Measurements from ENCODE around the gene TMEM165.
"Not testable (repeated sequence)": the region's sequence is repeated elsewhere in the genome, so short reads cannot be mapped to it uniquely, and the experiment has no call there.

Gene TMEM165, protein sequence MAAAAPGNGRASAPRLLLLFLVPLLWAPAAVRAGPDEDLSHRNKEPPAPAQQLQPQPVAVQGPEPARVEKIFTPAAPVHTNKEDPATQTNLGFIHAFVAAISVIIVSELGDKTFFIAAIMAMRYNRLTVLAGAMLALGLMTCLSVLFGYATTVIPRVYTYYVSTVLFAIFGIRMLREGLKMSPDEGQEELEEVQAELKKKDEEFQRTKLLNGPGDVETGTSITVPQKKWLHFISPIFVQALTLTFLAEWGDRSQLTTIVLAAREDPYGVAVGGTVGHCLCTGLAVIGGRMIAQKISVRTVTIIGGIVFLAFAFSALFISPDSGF

DNA sequence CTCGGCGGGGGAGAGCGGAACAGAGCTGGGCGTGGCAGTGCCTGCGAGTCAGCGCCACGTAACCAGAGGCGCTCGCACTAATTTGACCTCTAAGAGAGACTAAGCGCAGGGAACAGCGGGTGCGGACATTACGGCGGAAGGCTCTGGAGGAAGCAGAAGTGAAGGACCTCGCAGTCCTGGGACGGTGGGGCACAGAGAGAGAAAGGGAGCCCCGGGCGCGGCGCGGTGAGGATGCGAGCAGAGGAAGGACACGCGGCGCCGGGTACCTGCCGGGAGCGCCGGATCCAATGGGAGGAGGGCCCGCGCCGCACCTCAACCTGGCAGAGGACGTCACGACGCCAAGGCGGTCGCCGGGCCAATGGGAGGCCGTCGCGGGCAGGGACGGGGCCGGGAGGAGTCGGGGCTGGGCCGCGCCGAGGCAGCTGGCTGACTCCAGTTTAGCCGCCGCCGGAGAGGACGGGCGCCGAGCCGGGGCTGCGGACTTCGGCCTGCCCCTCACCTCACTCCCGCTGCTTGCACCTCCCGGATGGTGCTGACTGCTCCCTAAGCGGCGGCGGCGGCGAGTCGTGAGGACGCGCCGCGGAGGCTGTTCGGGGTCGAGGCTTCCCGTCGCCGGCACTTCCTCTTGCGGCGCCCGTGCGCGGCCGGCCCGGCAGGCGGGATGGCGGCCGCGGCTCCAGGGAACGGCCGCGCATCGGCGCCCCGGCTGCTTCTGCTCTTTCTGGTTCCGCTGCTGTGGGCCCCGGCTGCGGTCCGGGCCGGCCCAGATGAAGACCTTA, at the start of gene TMEM165:
TSS of gene TMEM165 (plus strand) at position 429 of the 779 bp plus-strand sequence. CDS start at position 662, 233 bp downstream.
- peak; percentile 81 to 88 for DNase-seq (ENCODE audit: low spot score in 2 of 2)
- Mint-ChIP-seq H3K36me3 (peaks cover 6% of the 10 kb centered on the region), H3K27ac (peak within 1 kb of the TSS; percentile 96), H3K27me3 (no peaks in the 10 kb centered on the region), H3K4me3 (peak within 1 kb of the TSS; percentile 94), H3K9me3 (no peaks in the 10 kb centered on the region), H3K4me1 (peaks cover 23% of the 10 kb centered on the region)
- peak; percentile 86 for ATAC-seq (ENCODE audit: low read depth)

DNA sequence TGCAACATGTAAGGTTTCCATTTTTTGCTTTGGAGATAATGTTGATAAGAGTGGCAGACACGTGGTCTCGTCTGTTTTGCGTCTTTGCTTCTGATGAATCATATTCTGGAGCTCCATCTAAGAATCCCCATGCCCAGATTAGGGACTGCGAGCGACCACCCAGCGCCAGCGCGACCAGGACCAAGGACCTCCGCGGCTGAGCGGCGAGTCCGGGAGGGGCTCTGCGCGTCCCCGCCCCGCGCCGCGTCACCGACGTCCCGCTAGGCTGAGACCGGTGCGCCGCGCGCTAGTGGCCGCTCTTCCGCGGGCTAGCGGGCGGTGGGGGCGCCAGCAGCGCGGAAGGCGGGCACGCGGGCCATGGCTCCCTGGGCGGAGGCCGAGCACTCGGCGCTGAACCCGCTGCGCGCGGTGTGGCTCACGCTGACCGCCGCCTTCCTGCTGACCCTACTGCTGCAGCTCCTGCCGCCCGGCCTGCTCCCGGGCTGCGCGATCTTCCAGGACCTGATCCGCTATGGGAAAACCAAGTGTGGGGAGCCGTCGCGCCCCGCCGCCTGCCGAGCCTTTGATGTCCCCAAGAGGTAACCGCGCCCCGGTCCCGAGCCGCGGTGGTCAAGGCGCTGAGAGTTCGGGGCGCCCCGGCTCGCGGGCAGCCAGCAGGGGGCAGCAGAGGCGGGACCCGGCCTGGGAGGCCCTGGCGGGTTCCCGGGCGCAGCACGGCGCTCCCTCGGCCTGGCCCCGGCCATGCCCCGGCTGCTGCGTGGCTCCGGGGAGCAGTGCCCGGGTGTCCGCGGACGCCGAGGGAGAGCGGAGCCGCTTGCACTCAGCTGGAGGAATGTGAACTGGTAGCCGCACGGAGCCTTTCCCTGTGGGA, 49.5 kb upstream of the TMEM165 start, which contains the start of gene SRD5A3:
TSS of gene SRD5A3 (plus strand) at position 263 of the 871 bp plus-strand sequence. CDS start at position 358, 95 bp downstream.
- H3K27ac Mint-ChIP-seq = peak within 1 kb of the TSS; percentile 89
- no peaks in the 10 kb centered on the region for H3K27me3 Mint-ChIP-seq
- ATAC-seq (ENCODE audit: low read depth) (peak; percentile 88), DNase-seq (ENCODE audit: low spot score in 2 of 2) (peak; percentile 82 to 93)
- H3K36me3 Mint-ChIP-seq = no peaks in the 10 kb centered on the region
- H3K4me1 Mint-ChIP-seq = peaks cover 8% of the 10 kb centered on the region
- no peaks in the 10 kb centered on the region for H3K9me3 Mint-ChIP-seq
- peak within 1 kb of the TSS; percentile 93 for H3K4me3 Mint-ChIP-seq

GRCh38 chr4:55346851-55347255, 48.9 kb upstream of the TMEM165 start:
- Mint-ChIP-seq H3K4me3 (peak overlapping the region; percentile 93), H3K36me3 (peaks cover under 1% of the 10 kb centered on the region), H3K9me3 (no peaks in the 10 kb centered on the region), H3K27ac (no peak overlapping the region), H3K4me1 (peaks cover 8% of the 10 kb centered on the region), H3K27me3 (no peaks in the 10 kb centered on the region)
- no peak for ATAC-seq (ENCODE audit: low read depth)
- no peak for DNase-seq (ENCODE audit: low spot score in 2 of 2)

DNA sequence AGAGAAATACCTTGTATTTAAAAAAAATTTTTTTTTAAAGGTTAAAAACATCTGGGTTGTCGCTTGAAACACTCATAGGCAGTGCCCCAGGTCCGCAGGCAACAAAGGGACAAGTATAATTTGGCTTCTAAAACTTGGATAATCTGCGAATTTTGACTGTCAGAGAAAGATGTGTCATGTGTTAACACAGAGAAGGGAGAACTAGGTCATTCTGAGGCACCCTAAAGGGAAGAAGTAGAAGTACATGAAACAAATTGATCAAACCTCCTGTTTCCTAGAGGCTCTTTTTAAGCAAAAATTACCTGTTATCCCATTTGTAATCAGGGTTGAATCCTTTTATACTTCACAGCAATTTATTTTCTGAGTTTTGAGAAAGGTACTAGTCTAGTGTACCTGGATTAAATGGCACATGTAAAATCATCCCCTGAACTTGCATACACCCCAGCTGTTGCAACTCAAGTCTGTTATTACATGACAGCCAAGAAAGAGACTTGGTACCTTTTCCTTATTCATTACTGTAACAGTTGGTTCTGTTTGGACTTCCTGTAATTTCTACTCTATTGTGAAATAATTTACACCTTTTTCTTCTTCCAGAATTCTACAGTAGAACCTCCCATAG, 48.0 kb upstream of the TMEM165 start:
- DNase-seq (ENCODE audit: low spot score in 2 of 2) (no peak), ATAC-seq (ENCODE audit: low read depth) (no peak)
- Mint-ChIP-seq H3K9me3 (no peaks in the 10 kb centered on the region), H3K27me3 (no peaks in the 10 kb centered on the region), H3K27ac (peak overlapping the region; percentile 24), H3K4me3 (peak overlapping the region; percentile 93), H3K4me1 (peaks cover 8% of the 10 kb centered on the region), H3K36me3 (peaks cover 4% of the 10 kb centered on the region)

GRCh38 chr4:55348466-55348865, 47.3 kb upstream of the TMEM165 start:
- no peaks in the 10 kb centered on the region for H3K27me3 Mint-ChIP-seq
- H3K4me3 Mint-ChIP-seq = no peak overlapping the region
- ATAC-seq (ENCODE audit: low read depth) = no peak
- H3K36me3 Mint-ChIP-seq = peaks cover 7% of the 10 kb centered on the region
- no peak for DNase-seq (ENCODE audit: low spot score in 2 of 2)
- peaks cover 8% of the 10 kb centered on the region for H3K4me1 Mint-ChIP-seq
- H3K27ac Mint-ChIP-seq = no peak overlapping the region
- H3K9me3 Mint-ChIP-seq = no peaks in the 10 kb centered on the region

DNA sequence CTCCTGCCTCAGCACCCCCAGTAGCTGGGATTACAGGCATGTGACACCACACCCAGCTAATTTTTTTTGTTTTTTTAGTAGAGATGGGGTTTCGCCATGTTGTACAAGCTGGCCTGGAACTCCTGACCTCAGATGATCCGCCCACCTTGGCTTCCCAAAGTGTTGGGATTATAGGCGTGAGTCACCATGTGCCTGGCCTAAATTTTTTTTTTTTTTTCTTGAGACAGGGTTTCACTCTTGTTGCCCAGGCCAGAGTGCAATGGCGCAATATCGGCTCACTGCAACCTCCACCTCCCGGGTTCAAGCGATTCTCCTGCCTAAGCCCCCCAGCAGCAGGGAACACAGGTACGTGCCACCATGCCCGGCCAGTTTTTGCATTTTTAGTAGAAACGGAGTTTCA, 44.9 kb upstream of the TMEM165 start:
- peaks cover 13% of the 10 kb centered on the region for H3K36me3 Mint-ChIP-seq
- not testable (repeated sequence) for H3K4me1 Mint-ChIP-seq; ATAC-seq (ENCODE audit: low read depth); H3K9me3 Mint-ChIP-seq; H3K27ac Mint-ChIP-seq; DNase-seq (ENCODE audit: low spot score in 2 of 2); H3K4me3 Mint-ChIP-seq; H3K27me3 Mint-ChIP-seq

DNA sequence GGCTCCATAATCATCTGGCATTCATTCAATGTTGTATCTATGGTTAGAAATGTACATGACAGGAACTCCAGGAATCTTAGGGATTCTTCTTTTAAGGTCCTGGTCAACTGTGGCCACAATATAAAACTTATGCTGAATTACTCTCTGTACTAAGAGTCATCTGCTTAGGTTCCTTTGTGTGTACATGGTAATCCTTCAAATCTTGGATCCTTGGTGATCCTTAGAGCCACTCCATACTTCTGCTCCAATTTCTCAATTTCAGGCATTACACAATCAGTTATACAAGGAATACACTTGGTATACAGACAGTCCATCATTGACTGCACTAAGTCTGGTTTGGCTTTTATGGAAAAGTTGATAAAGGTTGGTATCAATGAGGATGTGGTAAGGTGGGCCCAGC, 43.9 kb upstream of the TMEM165 start:
- Mint-ChIP-seq H3K27me3 (no peaks in the 10 kb centered on the region), H3K4me1 (peaks cover 7% of the 10 kb centered on the region), H3K9me3 (no peaks in the 10 kb centered on the region), H3K4me3 (no peak overlapping the region), H3K36me3 (peaks cover 13% of the 10 kb centered on the region), H3K27ac (no peak overlapping the region)
- no peak for ATAC-seq (ENCODE audit: low read depth)
- DNase-seq (ENCODE audit: low spot score in 2 of 2) = no peak

- H3K27ac Mint-ChIP-seq = no peak overlapping the region
- peaks cover 7% of the 10 kb centered on the region for H3K4me1 Mint-ChIP-seq
- peaks cover 13% of the 10 kb centered on the region for H3K36me3 Mint-ChIP-seq
- H3K9me3 Mint-ChIP-seq = no peaks in the 10 kb centered on the region
- no peak overlapping the region for H3K4me3 Mint-ChIP-seq
- ATAC-seq (ENCODE audit: low read depth) = no peak
- no peaks in the 10 kb centered on the region for H3K27me3 Mint-ChIP-seq
- no peak for DNase-seq (ENCODE audit: low spot score in 2 of 2)
Measured at GRCh38 chr4:55352726-55353125, 43.0 kb upstream of the TMEM165 start.

GRCh38 chr4:55353228-55353747, 42.5 kb upstream of the TMEM165 start:
- not testable (repeated sequence) for DNase-seq (ENCODE audit: low spot score in 2 of 2); ATAC-seq (ENCODE audit: low read depth); H3K4me1 Mint-ChIP-seq; H3K9me3 Mint-ChIP-seq; H3K27me3 Mint-ChIP-seq; H3K4me3 Mint-ChIP-seq; H3K27ac Mint-ChIP-seq
- H3K36me3 Mint-ChIP-seq = peaks cover 13% of the 10 kb centered on the region

DNA sequence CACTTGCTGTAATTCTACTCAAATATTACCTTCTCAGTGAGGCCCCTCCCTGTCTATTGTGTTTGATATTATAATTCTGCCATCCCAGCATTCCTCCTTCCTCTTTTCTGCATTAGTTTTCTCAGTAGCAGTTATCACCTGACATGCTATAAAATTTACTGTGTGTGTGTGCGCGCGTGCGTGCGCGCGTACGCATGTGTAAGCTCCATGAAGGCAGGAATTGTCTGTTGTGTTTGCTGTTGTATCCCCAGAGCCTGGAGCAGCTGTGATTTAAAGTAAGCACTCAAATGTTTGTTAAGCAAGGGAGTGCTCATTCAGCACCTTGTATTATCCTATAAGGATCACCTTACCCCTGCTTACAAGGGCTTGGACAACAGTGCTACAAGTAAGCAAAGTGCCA, 41.1 kb upstream of the TMEM165 start:
- no peak overlapping the region for H3K27ac Mint-ChIP-seq
- no peak for DNase-seq (ENCODE audit: low spot score in 2 of 2)
- no peaks in the 10 kb centered on the region for H3K9me3 Mint-ChIP-seq
- no peak overlapping the region for H3K4me3 Mint-ChIP-seq
- peaks cover 13% of the 10 kb centered on the region for H3K36me3 Mint-ChIP-seq
- H3K27me3 Mint-ChIP-seq = no peaks in the 10 kb centered on the region
- ATAC-seq (ENCODE audit: low read depth) = no peak
- H3K4me1 Mint-ChIP-seq = peaks cover 8% of the 10 kb centered on the region

- Mint-ChIP-seq H3K27ac (no peak overlapping the region), H3K4me1 (peaks cover 8% of the 10 kb centered on the region), H3K36me3 (peaks cover 13% of the 10 kb centered on the region), H3K27me3 (no peaks in the 10 kb centered on the region), H3K4me3 (no peak overlapping the region), H3K9me3 (no peaks in the 10 kb centered on the region)
- DNase-seq (ENCODE audit: low spot score in 2 of 2) (no peak), ATAC-seq (ENCODE audit: low read depth) (no peak)
Measured at GRCh38 chr4:55355555-55355954, 40.2 kb upstream of the TMEM165 start.

DNA sequence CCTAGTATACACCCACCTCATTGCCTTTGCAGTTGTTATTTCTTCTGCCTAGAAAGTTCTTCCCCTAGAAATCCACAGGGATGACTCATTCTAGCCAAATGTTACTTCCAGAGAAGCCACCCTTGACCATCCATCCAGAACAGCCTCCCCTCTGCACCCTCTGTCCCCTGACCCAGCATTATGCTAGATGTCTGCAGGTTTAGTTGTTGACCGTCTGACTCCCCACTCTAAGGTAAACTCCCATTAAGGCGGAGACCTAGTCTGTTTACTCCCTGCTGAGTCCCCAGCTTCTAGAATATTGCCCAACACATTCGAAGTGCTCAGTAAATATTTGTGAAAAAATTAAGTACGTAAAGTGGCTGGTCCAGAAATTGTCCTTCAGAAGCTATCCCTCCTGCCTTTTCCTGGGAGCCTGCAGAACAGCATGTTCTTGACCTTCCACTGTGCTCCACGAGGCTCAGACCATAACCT, 38.7 kb upstream of the TMEM165 start:
- Mint-ChIP-seq H3K27ac (no peak overlapping the region), H3K9me3 (no peaks in the 10 kb centered on the region), H3K4me1 (peaks cover 8% of the 10 kb centered on the region), H3K36me3 (peaks cover 10% of the 10 kb centered on the region), H3K27me3 (no peaks in the 10 kb centered on the region), H3K4me3 (no peak overlapping the region)
- no peak for ATAC-seq (ENCODE audit: low read depth)
- DNase-seq (ENCODE audit: low spot score in 2 of 2) = no peak

GRCh38 chr4:55358246-55358645, 37.5 kb upstream of the TMEM165 start:
- no peaks in the 10 kb centered on the region for H3K9me3 Mint-ChIP-seq
- H3K4me3 Mint-ChIP-seq = no peak overlapping the region
- H3K36me3 Mint-ChIP-seq = peaks cover 5% of the 10 kb centered on the region
- no peaks in the 10 kb centered on the region for H3K27me3 Mint-ChIP-seq
- H3K27ac Mint-ChIP-seq = no peak overlapping the region
- DNase-seq (ENCODE audit: low spot score in 2 of 2) (no peak), ATAC-seq (ENCODE audit: low read depth) (no peak)
- H3K4me1 Mint-ChIP-seq = peaks cover 8% of the 10 kb centered on the region

All from memory B cell (primary cell).